ENCODE data around the gene CDH6. TPM values are rescaled to one million over a fixed set of nuclear protein-coding genes. Genes with fewer than 3 reads are reported as not detected.

Gene CDH6
- total RNA-seq, 1 donor from 2014 or later = 9.4 TPM

DNA sequence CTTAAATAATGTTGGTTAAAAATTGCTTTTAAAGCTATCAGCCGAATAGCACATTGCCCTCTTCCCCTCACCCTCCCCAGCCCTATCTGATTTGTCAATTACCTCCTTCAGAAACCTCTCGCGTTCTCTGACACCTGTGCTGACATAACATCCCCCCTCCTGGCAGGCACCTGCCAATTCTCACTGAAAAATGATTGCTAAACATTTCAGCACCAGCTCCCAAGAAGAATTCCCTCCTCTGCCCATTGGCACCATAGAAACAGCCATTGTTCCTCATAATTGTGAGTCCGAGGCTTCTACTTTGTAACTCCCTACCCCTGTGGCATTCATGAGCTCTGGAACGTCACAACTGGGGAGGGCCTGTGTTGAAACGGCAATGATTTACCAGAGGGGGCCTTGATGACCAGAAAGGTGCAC, 20.2 kb downstream of the CDH6 start:
- TF ChIP-seq, protein P1, sequence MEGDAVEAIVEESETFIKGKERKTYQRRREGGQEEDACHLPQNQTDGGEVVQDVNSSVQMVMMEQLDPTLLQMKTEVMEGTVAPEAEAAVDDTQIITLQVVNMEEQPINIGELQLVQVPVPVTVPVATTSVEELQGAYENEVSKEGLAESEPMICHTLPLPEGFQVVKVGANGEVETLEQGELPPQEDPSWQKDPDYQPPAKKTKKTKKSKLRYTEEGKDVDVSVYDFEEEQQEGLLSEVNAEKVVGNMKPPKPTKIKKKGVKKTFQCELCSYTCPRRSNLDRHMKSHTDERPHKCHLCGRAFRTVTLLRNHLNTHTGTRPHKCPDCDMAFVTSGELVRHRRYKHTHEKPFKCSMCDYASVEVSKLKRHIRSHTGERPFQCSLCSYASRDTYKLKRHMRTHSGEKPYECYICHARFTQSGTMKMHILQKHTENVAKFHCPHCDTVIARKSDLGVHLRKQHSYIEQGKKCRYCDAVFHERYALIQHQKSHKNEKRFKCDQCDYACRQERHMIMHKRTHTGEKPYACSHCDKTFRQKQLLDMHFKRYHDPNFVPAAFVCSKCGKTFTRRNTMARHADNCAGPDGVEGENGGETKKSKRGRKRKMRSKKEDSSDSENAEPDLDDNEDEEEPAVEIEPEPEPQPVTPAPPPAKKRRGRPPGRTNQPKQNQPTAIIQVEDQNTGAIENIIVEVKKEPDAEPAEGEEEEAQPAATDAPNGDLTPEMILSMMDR (IDR thresholded peaks at IDR 0.05) = no peak
- H3K27ac ChIP-seq = no peak overlapping the region
- no peak for DNase-seq
- no peaks in the 10 kb centered on the region for H3K9me3 ChIP-seq
- peak; percentile 54 for ATAC-seq
- H3K4me1 ChIP-seq = no peaks in the 10 kb centered on the region
- no peak overlapping the region for H3K4me3 ChIP-seq
- H3K27me3 ChIP-seq = no peaks in the 10 kb centered on the region
- intact Hi-C loops (cut with DNase I) = no loop called here
- H3K36me3 ChIP-seq = no peaks in the 10 kb centered on the region

DNA sequence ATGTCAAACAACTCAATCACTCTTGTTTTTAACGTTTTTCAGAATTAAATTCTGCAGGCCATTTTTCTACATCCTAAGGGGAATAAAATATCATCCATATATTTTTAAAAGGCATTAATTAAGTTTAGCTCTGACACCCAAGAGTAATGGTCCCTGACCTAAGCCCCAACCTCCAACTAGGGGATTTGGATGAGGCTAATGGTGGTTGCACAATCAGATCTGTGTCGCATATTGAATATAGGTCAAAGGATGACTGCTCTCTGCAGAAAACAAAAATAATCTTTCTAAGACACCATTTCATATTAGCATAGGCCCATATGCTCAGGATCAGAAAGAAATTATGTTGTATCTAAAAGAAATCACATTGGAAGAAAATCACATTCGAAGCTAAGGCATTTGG, 20.7 kb downstream of the CDH6 start:
- ATAC-seq (no peak), DNase-seq (no peak)
- Histone ChIP-seq H3K27ac (no peak overlapping the region), H3K9me3 (no peaks in the 10 kb centered on the region), H3K27me3 (no peaks in the 10 kb centered on the region), H3K4me3 (no peak overlapping the region), H3K36me3 (no peaks in the 10 kb centered on the region), H3K4me1 (no peaks in the 10 kb centered on the region)
- TF ChIP-seq, protein P1 (IDR thresholded peaks at IDR 0.05) = no peak
- intact Hi-C loops (cut with DNase I) = no loop called here

DNA sequence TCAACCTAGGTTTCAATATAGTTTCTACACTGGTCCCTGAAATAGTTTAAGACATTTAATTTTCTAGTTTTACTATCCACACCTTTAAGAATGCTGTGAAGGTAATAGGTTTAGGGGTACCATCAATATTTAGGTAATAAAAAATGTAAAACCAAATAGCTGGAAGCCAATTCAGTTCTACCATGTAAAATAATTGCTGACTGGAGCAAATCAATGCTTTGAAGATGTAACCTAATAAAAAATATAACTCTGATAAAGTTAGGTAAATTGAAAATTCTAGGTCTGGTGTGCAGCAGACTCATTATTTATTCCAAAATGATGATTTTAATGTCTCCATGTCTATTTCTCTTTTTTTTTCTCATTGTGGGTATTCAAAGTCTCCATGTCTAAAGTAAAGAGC, 21.8 kb downstream of the CDH6 start:
- Histone ChIP-seq H3K9me3 (no peaks in the 10 kb centered on the region), H3K27me3 (no peaks in the 10 kb centered on the region), H3K4me3 (no peak overlapping the region), H3K27ac (no peak overlapping the region), H3K4me1 (no peaks in the 10 kb centered on the region), H3K36me3 (no peaks in the 10 kb centered on the region)
- TF ChIP-seq, protein P1 (IDR thresholded peaks at IDR 0.05) = no peak
- DNase-seq (no peak), ATAC-seq (no peak)
- intact Hi-C loops (cut with DNase I) = no loop called here

DNA sequence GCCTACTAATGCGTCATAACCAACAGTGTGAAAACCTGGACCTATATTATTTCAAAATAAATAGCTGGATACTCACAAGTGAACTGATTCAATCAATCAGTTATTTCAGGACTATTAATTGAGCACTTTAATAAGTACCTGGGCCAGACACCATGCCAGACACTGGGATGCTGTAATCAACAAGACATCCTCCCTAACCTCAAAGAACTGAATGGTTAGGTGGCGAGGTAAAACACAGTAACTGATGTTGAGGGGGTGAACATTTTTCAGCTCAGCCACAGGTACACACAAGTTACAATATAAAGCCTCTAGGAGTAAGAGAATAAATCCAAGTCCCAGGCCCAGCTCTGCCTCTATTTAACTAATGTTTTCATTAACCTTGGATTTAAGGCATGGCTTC, 24.0 kb downstream of the CDH6 start:
- Histone ChIP-seq H3K4me1 (no peaks in the 10 kb centered on the region), H3K27me3 (no peaks in the 10 kb centered on the region), H3K4me3 (no peak overlapping the region), H3K36me3 (no peaks in the 10 kb centered on the region), H3K27ac (no peak overlapping the region), H3K9me3 (no peaks in the 10 kb centered on the region)
- TF ChIP-seq, protein P1 (IDR thresholded peaks at IDR 0.05) = no peak
- intact Hi-C loops (cut with DNase I) = no loop called here
- DNase-seq (no peak), ATAC-seq (no peak)

DNA sequence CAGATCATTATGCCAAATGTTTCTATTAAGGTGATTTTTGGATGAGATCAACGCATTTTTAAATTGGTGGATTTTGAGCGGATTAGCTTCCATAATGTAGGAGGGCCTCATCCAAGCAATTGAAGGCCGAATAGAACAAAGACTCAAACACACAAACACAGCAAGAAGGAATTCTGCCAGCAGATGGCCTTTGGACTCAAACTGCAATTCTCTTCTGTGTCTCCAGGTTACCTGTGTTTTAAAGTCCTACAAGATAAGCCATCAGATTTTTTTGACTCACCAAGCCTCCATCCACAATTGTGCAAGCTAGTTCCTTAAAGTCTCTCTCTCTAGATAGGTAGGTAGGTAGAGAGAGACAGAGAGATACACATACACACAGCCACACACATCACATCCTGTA, 25.5 kb downstream of the CDH6 start:
- Histone ChIP-seq H3K9me3 (no peaks in the 10 kb centered on the region), H3K4me3 (no peak overlapping the region), H3K27me3 (no peaks in the 10 kb centered on the region), H3K4me1 (no peaks in the 10 kb centered on the region), H3K27ac (no peak overlapping the region), H3K36me3 (no peaks in the 10 kb centered on the region)
- no peak for DNase-seq
- ATAC-seq = no peak
- intact Hi-C loops (cut with DNase I) = no loop called here
- TF ChIP-seq, protein P1 (IDR thresholded peaks at IDR 0.05) = no peak

DNA sequence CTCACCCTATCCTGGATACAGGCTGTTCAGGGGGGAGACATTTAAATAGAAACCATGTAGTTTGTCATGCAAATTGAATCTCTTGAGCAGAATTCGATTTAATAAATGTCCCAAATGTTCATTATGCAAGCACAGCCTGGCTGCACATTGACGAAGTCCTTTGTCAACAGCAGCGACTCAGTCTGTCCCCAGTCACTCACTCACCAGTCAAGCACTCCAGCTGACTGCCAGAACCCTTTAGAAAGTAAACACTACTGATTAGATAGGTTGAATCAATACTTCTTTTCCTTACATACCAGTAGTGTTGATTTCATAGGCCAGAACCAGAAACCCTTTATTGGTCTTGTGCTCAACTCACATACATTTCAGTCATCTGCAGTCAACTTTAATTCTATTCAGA, 27.5 kb downstream of the CDH6 start:
- TF ChIP-seq, protein P1 (IDR thresholded peaks at IDR 0.05) = no peak
- no peak for ATAC-seq
- no peaks in the 10 kb centered on the region for H3K36me3 ChIP-seq
- no peak overlapping the region for H3K27ac ChIP-seq
- DNase-seq = no peak
- intact Hi-C loops (cut with DNase I) = no loop called here
- no peaks in the 10 kb centered on the region for H3K9me3 ChIP-seq
- no peak overlapping the region for H3K4me3 ChIP-seq
- H3K4me1 ChIP-seq = no peaks in the 10 kb centered on the region
- no peaks in the 10 kb centered on the region for H3K27me3 ChIP-seq

All from upper lobe of right lung (tissue), 1 donor.